GM10248 (cell line): Measurements from ENCODE around the gene QSER1.

Experiments used
- CTCF ChIA-PET: fragments of 300-600 bp; sonication (Branson Sonifier 250); formaldehyde crosslinking; extraction: SDS; loops from one replicate; lab custom pipeline; 2021; ENCODE audit warnings: antibody characterized with exemption; lab: Yijun Ruan, JAX
- POLR2A ChIA-PET: fragments of 350-650 bp; sonication (Branson Sonifier 250); formaldehyde crosslinking; extraction: SDS; loops from one replicate; lab custom pipeline; 2020; ENCODE audit warnings: antibody characterized with exemption; lab: Yijun Ruan, JAX
- DNase-seq: peaks from one replicate; pipeline ENCODE4 v3.0.0; 2012; ENCODE audit errors: extremely low spot score
- TF ChIP-seq, protein P1 (sequence below): IDR thresholded peaks from 2 replicates; pipeline ENCODE4 v1.5.1; 2012; ENCODE audit warnings: mild to moderate bottlenecking, low read depth; ENCODE audit errors: extremely low read depth, missing control alignments, control extremely low read depth

QSER1 gene

GRCh38 chr11:32888805-32889204 is 3.8 kb upstream of the QSER1 start:
- no peak for DNase-seq
- CTCF ChIA-PET = no interaction called here
- POLR2A ChIA-PET = no interaction called here
- TF ChIP-seq, protein P1, sequence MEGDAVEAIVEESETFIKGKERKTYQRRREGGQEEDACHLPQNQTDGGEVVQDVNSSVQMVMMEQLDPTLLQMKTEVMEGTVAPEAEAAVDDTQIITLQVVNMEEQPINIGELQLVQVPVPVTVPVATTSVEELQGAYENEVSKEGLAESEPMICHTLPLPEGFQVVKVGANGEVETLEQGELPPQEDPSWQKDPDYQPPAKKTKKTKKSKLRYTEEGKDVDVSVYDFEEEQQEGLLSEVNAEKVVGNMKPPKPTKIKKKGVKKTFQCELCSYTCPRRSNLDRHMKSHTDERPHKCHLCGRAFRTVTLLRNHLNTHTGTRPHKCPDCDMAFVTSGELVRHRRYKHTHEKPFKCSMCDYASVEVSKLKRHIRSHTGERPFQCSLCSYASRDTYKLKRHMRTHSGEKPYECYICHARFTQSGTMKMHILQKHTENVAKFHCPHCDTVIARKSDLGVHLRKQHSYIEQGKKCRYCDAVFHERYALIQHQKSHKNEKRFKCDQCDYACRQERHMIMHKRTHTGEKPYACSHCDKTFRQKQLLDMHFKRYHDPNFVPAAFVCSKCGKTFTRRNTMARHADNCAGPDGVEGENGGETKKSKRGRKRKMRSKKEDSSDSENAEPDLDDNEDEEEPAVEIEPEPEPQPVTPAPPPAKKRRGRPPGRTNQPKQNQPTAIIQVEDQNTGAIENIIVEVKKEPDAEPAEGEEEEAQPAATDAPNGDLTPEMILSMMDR = no peak

- ChIA-PET CTCF (interaction anchor here (0.9 kb wide), 1 partner anchor 82 kb away, joined by 3 read pairs; no protein-coding TSS in a partner anchor), POLR2A (no interaction called here)
- TF ChIP-seq, protein P1 = no peak
- no peak for DNase-seq
Measured at GRCh38 chr11:32890843-32891656, 1.6 kb upstream of the QSER1 start.

DNA sequence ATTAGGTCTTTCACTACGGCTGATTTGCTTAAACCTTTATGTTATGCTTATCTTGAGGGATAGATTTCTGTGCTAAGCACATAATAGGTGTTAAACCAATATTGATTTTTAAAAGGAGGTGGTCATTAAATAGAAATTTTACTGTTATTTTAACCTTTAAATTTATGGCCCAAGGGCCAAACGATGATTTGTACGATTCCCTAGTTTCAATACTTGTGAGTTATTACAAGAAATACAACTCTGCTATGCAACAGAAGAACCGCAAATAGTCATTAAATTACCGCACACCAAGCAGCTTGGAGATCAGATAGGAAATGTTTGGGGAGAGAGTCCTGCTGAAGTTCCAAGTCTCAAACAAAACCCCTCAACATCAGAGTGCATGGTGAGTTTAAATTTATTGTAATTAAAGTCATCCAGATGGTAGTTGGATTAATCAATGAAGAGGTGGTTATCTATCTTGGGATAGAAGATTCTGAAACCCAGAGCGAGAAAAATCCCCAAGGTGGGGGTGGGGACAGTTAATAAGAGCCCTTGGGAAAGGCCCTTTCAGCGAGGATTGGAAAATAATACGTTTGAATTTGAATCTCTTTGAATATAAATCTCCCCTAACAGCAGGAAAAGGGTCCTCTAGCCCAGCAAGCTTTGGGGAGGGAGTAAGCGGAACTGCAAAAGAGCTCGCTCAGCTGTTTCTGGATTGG is 805 bp upstream of the QSER1 start:
- TF ChIP-seq, protein P1 = no peak
- CTCF ChIA-PET = interaction anchor here (0.9 to 3.3 kb wide), 5 partner anchors 8 to 174 kb away, joined by 3 to 12 read pairs (median 4); no protein-coding TSS in a partner anchor
- POLR2A ChIA-PET = interaction anchor here (1.4 kb wide), 1 partner anchor 58 kb away, joined by 4 read pairs; no protein-coding TSS in a partner anchor
- DNase-seq = no peak

DNA sequence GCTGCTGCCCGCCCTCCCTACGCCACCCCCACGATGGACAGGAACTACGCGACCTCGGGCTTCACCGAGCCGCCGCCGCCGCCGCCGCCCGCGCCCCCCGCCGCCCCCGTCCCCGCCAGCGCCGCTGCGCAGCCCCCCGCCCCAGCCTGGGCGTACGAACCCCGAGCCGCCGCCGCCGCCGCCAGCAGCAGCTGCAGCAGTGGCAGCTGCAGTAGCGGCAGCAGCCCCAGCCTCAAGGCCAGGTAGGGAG is 407 bp downstream of the QSER1 start:
- ChIA-PET CTCF (interaction anchor here (1.0 to 3.3 kb wide), 7 partner anchors 9 to 173 kb away, joined by 3 to 12 read pairs (median 4); no protein-coding TSS in a partner anchor), POLR2A (interaction anchor here (1.4 kb wide), 1 partner anchor 60 kb away, joined by 4 read pairs; no protein-coding TSS in a partner anchor)
- TF ChIP-seq, protein P1 = no peak
- no peak for DNase-seq

DNA sequence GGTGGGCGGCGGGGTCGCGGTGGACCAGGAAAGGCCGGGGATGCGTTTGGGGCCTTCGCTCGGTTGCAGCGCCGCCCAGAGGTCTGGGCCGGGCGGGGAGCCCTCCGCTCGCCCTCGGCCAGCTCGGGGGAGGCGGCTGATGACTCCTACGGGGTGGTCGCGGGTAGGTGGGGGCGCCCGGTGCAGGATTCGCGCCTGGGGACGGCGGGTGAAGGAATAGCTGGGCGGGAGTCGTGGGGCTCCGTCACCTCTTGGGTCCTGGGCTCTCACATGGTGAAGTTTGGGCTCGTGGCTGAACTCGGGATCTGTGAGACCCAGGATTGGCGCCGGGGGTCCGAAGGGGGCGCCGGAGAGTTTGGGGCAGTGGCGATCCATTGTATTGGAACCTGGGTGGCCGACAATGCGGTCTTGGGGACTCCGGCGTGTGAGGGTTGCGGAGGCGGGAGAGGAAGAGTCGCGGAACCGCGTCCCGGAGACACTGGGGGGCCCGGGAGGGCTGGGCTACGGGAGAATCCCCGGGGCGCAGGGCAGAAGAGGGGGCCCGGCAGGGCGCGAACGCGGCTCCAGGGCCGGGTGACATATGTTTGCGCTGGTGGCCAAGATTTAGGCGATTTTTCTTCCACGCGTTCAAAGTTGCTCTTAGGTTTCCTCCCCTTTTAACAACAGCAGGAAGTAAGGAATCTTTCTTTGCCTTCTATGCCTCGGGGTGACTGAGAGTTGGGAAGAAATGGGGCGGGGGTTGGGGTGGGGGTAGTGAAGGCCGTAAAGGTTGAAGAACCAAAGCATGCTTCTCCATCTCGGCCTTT is 935 bp downstream of the QSER1 start:
- ChIA-PET POLR2A (interaction anchor here (0.6 to 1.4 kb wide), 2 partner anchors 24 to 60 kb away, joined by 3 to 4 read pairs; no protein-coding TSS in a partner anchor), CTCF (interaction anchor here (0.7 to 3.3 kb wide), 10 partner anchors 9 to 189 kb away, joined by 3 to 12 read pairs (median 4); no protein-coding TSS in a partner anchor)
- DNase-seq = peak; percentile 68
- TF ChIP-seq, protein P1 = peak; percentile 53
